ENCODE data around the gene CAPN15. TPM values are rescaled to one million over a fixed set of nuclear protein-coding genes. Genes with fewer than 3 reads are reported as not detected.

The CAPN15 gene
- polyA plus RNA-seq, 2 of the 4 experiments (the other 2 are of a cell fraction) = 11.4 to 33.3 TPM

GRCh38 chr16:534135-534534 is 6.6 kb downstream of the CAPN15 start:
- Histone ChIP-seq H3K27ac (peak overlapping the region in 1 of 2 experiments; percentile 73; a peak in 3 of 6 replicates), H3K4me2 (peak overlapping the region; percentile 55), H3K9me3 (no peaks in the 10 kb centered on the region), H3K4me3 (no peak overlapping the region), H3K4me1 (peaks cover 42% of the 10 kb centered on the region)
- WGBS (ENCODE audit: missing lambda C conversion rate) = 74% methylated on average over 6 of the region's 21 CpGs
- POLR2A ChIA-PET = interaction anchor here (1.4 kb wide), 1 partner anchor 9 kb away, joined by 4 read pairs; no protein-coding TSS in a partner anchor
- no peak for FAIRE-seq
- CTCF ChIA-PET = interaction anchor here (1.0 to 1.6 kb wide), 5 partner anchors 8 to 136 kb away, joined by 3 to 5 read pairs (median 3); no protein-coding TSS in a partner anchor
- no peak; a peak in 1 of 6 replicates for ATAC-seq
- no peak for DNase-seq (ENCODE audit: low read depth in 1 of 2, low spot score in 1 of 2)
- no peak for TF ChIP-seq TFCP2L1 (CRISPR knock-in tag; IDR thresholded peaks at IDR 0.05)
- no peak for TF ChIP-seq CBX8 (IDR thresholded peaks at IDR 0.05)
- no peak for TF ChIP-seq CBX2 (IDR thresholded peaks at IDR 0.05; ENCODE audit: borderline replicate concordance, low read depth)
- no peak for TF ChIP-seq FOSB (CRISPR knock-in tag; IDR thresholded peaks at IDR 0.05)
- TF ChIP-seq E2F6 (IDR thresholded peaks at IDR 0.05; ENCODE audit: borderline replicate concordance, low read depth) = no peak
- TF ChIP-seq HEYL (CRISPR knock-in tag; IDR thresholded peaks at IDR 0.05) = no peak
- TF ChIP-seq JUNB (IDR thresholded peaks at IDR 0.05) = no peak
- TF ChIP-seq HOXB13 (CRISPR knock-in tag; IDR thresholded peaks at IDR 0.05; ENCODE audit: low read depth) = no peak
- TF ChIP-seq MYC (IDR thresholded peaks at IDR 0.05; ENCODE audit: borderline replicate concordance, low read length) = no peak
- no peak for TF ChIP-seq HOXA7 (CRISPR knock-in tag; IDR thresholded peaks at IDR 0.05)
- no peak for TF ChIP-seq ELK1 (IDR thresholded peaks at IDR 0.05; ENCODE audit: low read depth, low read length)
- TF ChIP-seq EHMT2 (IDR thresholded peaks at IDR 0.05; ENCODE audit: low read depth) = no peak
- no peak for TF ChIP-seq CHD2 (IDR thresholded peaks at IDR 0.05; ENCODE audit: low read length, partially characterized antibody)
- no peak for TF ChIP-seq HDAC2 (IDR thresholded peaks at IDR 0.05)
- TF ChIP-seq USF2 (IDR thresholded peaks at IDR 0.05) = no peak
- TF ChIP-seq KDM5A (IDR thresholded peaks at IDR 0.05) = no peak
- no peak for TF ChIP-seq RCOR1 (IDR thresholded peaks at IDR 0.05; ENCODE audit: low read depth, low read length)
- no peak for TF ChIP-seq GATA3 (IDR thresholded peaks at IDR 0.05; ENCODE audit: borderline replicate concordance)
- TF ChIP-seq MAZ (IDR thresholded peaks at IDR 0.05; ENCODE audit: borderline replicate concordance, low read depth, low read length) = no peak

GRCh38 chr16:534856-535445 is 7.4 kb downstream of the CAPN15 start:
- Histone ChIP-seq H3K4me3 (no peak overlapping the region), H3K4me2 (peak overlapping the region; percentile 73), H3K27ac (peak overlapping the region; percentile 25 to 73; a peak in 5 of 6 replicates), H3K9me3 (no peaks in the 10 kb centered on the region), H3K4me1 (peaks cover 37% of the 10 kb centered on the region)
- no peak for FAIRE-seq
- CTCF ChIA-PET = interaction anchor here (1.1 to 1.6 kb wide), 4 partner anchors 8 to 106 kb away, joined by 3 to 5 read pairs (median 4); no protein-coding TSS in a partner anchor
- no peak for DNase-seq (ENCODE audit: low read depth in 1 of 2, low spot score in 1 of 2)
- ATAC-seq = peak; percentile 51 to 63
- POLR2A ChIA-PET = no interaction called here
- WGBS (ENCODE audit: missing lambda C conversion rate) = 79% methylated on average over 24 of the region's 27 CpGs
- no peak for TF ChIP-seq TFCP2L1 (CRISPR knock-in tag; IDR thresholded peaks at IDR 0.05)
- no peak for TF ChIP-seq KDM5A (IDR thresholded peaks at IDR 0.05)
- no peak for TF ChIP-seq ZSCAN20 (CRISPR knock-in tag; IDR thresholded peaks at IDR 0.05)
- TF ChIP-seq HOXB5 (CRISPR knock-in tag; IDR thresholded peaks at IDR 0.05) = no peak
- no peak for TF ChIP-seq PBX3 (IDR thresholded peaks at IDR 0.05)
- TF ChIP-seq EHMT2 (IDR thresholded peaks at IDR 0.05; ENCODE audit: low read depth) = no peak
- TF ChIP-seq SMC3 (IDR thresholded peaks at IDR 0.05) = no peak
- no peak for TF ChIP-seq FOXS1 (CRISPR knock-in tag; IDR thresholded peaks at IDR 0.05)
- TF ChIP-seq TP53 (CRISPR knock-in tag; IDR thresholded peaks at IDR 0.05) = no peak
- TF ChIP-seq ZNF302 (CRISPR knock-in tag; IDR thresholded peaks at IDR 0.05) = no peak
- no peak for TF ChIP-seq POLR2AphosphoS2 (conservative IDR thresholded peaks at IDR 0.05; ENCODE audit: low read length)
- TF ChIP-seq RNF2 (IDR thresholded peaks at IDR 0.05; ENCODE audit: borderline replicate concordance, low read depth) = no peak
- TF ChIP-seq KDM1A (IDR thresholded peaks at IDR 0.05; ENCODE audit: low read depth) = no peak
- no peak for TF ChIP-seq ZC3H11A (IDR thresholded peaks at IDR 0.05)
- TF ChIP-seq HOXA7 (CRISPR knock-in tag; IDR thresholded peaks at IDR 0.05) = no peak
- TF ChIP-seq RCOR1 (IDR thresholded peaks at IDR 0.05; ENCODE audit: low read depth, low read length) = no peak
- no peak for TF ChIP-seq FOSB (CRISPR knock-in tag; IDR thresholded peaks at IDR 0.05)
- TF ChIP-seq REST (IDR thresholded peaks at IDR 0.05) = no peak
- no peak for TF ChIP-seq RARB (CRISPR knock-in tag; IDR thresholded peaks at IDR 0.05)
